Neural cell (in vitro differentiated cells): ENCODE measurements around the gene ZNF70. TPM values are rescaled to one million over a fixed set of nuclear protein-coding genes. Genes with fewer than 3 reads are reported as not detected.

ENCODE experiments used
- H2AFZ ChIP-seq: fragments of 200-600, 300-800 bp; sonication (generic), shearing (Covaris generic); 2 replicates; pipeline ENCODE4 v1.6.0; 2014; ENCODE audit warnings: low read depth, mild to moderate bottlenecking, antibody characterized with exemption, low read length, moderate library complexity
- H3F3A ChIP-seq: fragments of 200-600 bp; shearing (Covaris generic); 2 replicates; pipeline ENCODE4 v1.6.1; 2016; ENCODE audit warnings: mild to moderate bottlenecking, moderate library complexity, mixed read lengths, antibody characterized with exemption, low read length; ENCODE audit not compliant: insufficient read depth, poor library complexity, severe bottlenecking
- H3K27ac ChIP-seq: fragments of 200-600, 300-800 bp; sonication (generic), shearing (Covaris generic); 2 replicates; pipeline ENCODE4 v1.5.1; 2014; ENCODE audit warnings: mild to moderate bottlenecking, low read length, moderate library complexity
- H3K27me3 ChIP-seq: fragments of 300-800, 200-600 bp; sonication (generic), shearing (Covaris generic); 2 replicates; pipeline ENCODE4 v1.6.0; 2014; ENCODE audit warnings: mild to moderate bottlenecking, low read depth, low read length, moderate library complexity; ENCODE audit not compliant: insufficient read depth
- H3K36me3 ChIP-seq: fragments of 300-800, 200-600 bp; sonication (generic), shearing (Covaris generic); 2 replicates; pipeline ENCODE4 v1.5.1; 2014; ENCODE audit warnings: mild to moderate bottlenecking, antibody characterized with exemption, low read length, moderate library complexity; ENCODE audit not compliant: insufficient read depth
- H3K4me2 ChIP-seq: fragments of 300-800, 200-600 bp; sonication (generic), shearing (Covaris generic); 2 replicates; pipeline ENCODE4 v1.6.0; 2014; ENCODE audit warnings: mild to moderate bottlenecking, low read length
- H3K4me3 ChIP-seq: fragments of 300-800, 200-600 bp; sonication (generic), shearing (Covaris generic); 2 replicates; pipeline ENCODE4 v1.5.1; 2014; ENCODE audit warnings: mild to moderate bottlenecking, low read length, moderate library complexity
- H3K79me2 ChIP-seq: fragments of 200-600 bp; shearing (Covaris generic); replicated peaks from 2 replicates; pipeline ENCODE4 v1.6.0; 2014; ENCODE audit warnings: mild to moderate bottlenecking, low read length, moderate library complexity; ENCODE audit not compliant: insufficient read depth
- H3K9ac ChIP-seq: fragments of 300-800, 200-600 bp; sonication (generic), shearing (Covaris generic); 2 replicates; pipeline ENCODE4 v1.6.1; 2016; ENCODE audit warnings: mild to moderate bottlenecking, low read length, mixed read lengths
- H3K9me2 ChIP-seq: fragments of 200-600 bp; shearing (Covaris generic); 2 replicates; pipeline ENCODE4 v1.6.1; 2016; ENCODE audit warnings: mild to moderate bottlenecking, low read length, mixed read lengths; ENCODE audit not compliant: insufficient read depth
- H3K9me3 ChIP-seq: fragments of 200-600, 300-800 bp; sonication (generic), shearing (Covaris generic); 2 replicates; pipeline ENCODE4 v1.6.1; 2016; ENCODE audit warnings: mild to moderate bottlenecking, mixed run types, low read length, moderate library complexity, mixed read lengths
- H4K20me1 ChIP-seq: fragments of 200-600 bp; shearing (Covaris generic); 2 replicates; pipeline ENCODE4 v1.6.1; 2016; ENCODE audit warnings: mild to moderate bottlenecking, mixed run types; ENCODE audit not compliant: insufficient read depth
- CTCF ChIP-seq: fragments of 450-650 bp; IDR thresholded peaks from 2 replicates; pipeline ENCODE4 v1.5.1; 2014; ENCODE audit warnings: antibody characterized with exemption, mild to moderate bottlenecking, moderate library complexity; ENCODE audit not compliant: poor library complexity, severe bottlenecking
- EP300 ChIP-seq: fragments of 450-650 bp; conservative IDR thresholded peaks from 2 replicates; pipeline ENCODE4 v1.6.1; 2014; ENCODE audit warnings: antibody characterized with exemption, mild to moderate bottlenecking, moderate library complexity; ENCODE audit not compliant: poor library complexity, severe bottlenecking
- EZH2 ChIP-seq: fragments of 200-600, 300-800 bp; shearing (Covaris generic), sonication (generic); IDR thresholded peaks from 2 replicates; pipeline ENCODE4 v1.6.1; 2014; ENCODE audit warnings: antibody characterized with exemption, low read length, borderline replicate concordance, mild to moderate bottlenecking; ENCODE audit not compliant: insufficient read depth, poor library complexity, severe bottlenecking
- MXI1 ChIP-seq: fragments of 450-650 bp; conservative IDR thresholded peaks from 2 replicates; pipeline ENCODE4 v1.6.1; 2014; ENCODE audit warnings: antibody characterized with exemption, mild to moderate bottlenecking; ENCODE audit not compliant: poor library complexity, severe bottlenecking
- POLR2AphosphoS5 ChIP-seq: IDR thresholded peaks from 2 replicates; pipeline ENCODE4 v1.6.1; 2012
- RAD21 ChIP-seq: fragments of 450-650 bp; conservative IDR thresholded peaks from 2 replicates; pipeline ENCODE4 v1.6.1; 2014; ENCODE audit warnings: antibody characterized with exemption, mild to moderate bottlenecking, moderate library complexity
- SMC3 ChIP-seq: fragments of 450-650 bp; conservative IDR thresholded peaks from 2 replicates; pipeline ENCODE4 v1.6.1; 2014; ENCODE audit warnings: antibody characterized with exemption, mild to moderate bottlenecking, moderate library complexity; ENCODE audit not compliant: poor library complexity
- TAF1 ChIP-seq: IDR thresholded peaks from 2 replicates; pipeline ENCODE4 v1.6.1; 2012; ENCODE audit warnings: low read depth
- polyA plus RNA-seq: library from polyadenylated mRNA; depleted of rRNA; stranded (reverse); fragments of >200 nt; gene quantifications from 2 replicates; pipeline ENCODE4 v1.2.3, GENCODE V29; 2014
- TF ChIP-seq, protein P1 (sequence below): IDR thresholded peaks from 2 replicates; pipeline ENCODE4 v1.6.1; 2012; ENCODE audit warnings: borderline replicate concordance

The ZNF70 gene
- polyA plus RNA-seq, 1 donor from 2014 or later: 1.3 TPM

- TF ChIP-seq, protein P1, sequence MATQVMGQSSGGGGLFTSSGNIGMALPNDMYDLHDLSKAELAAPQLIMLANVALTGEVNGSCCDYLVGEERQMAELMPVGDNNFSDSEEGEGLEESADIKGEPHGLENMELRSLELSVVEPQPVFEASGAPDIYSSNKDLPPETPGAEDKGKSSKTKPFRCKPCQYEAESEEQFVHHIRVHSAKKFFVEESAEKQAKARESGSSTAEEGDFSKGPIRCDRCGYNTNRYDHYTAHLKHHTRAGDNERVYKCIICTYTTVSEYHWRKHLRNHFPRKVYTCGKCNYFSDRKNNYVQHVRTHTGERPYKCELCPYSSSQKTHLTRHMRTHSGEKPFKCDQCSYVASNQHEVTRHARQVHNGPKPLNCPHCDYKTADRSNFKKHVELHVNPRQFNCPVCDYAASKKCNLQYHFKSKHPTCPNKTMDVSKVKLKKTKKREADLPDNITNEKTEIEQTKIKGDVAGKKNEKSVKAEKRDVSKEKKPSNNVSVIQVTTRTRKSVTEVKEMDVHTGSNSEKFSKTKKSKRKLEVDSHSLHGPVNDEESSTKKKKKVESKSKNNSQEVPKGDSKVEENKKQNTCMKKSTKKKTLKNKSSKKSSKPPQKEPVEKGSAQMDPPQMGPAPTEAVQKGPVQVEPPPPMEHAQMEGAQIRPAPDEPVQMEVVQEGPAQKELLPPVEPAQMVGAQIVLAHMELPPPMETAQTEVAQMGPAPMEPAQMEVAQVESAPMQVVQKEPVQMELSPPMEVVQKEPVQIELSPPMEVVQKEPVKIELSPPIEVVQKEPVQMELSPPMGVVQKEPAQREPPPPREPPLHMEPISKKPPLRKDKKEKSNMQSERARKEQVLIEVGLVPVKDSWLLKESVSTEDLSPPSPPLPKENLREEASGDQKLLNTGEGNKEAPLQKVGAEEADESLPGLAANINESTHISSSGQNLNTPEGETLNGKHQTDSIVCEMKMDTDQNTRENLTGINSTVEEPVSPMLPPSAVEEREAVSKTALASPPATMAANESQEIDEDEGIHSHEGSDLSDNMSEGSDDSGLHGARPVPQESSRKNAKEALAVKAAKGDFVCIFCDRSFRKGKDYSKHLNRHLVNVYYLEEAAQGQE: peak; percentile 79
- peak; percentile 60 for TF ChIP-seq SMC3
- TF ChIP-seq RAD21: peak; percentile 52
- TF ChIP-seq TAF1: peak; percentile 62
- TF ChIP-seq EP300: peak; percentile 9
- peak; percentile 46 for TF ChIP-seq MXI1
- TF ChIP-seq EZH2: no peak
- peak; percentile 55 for TF ChIP-seq POLR2AphosphoS5
- peak; percentile 73 for TF ChIP-seq CTCF
- Histone ChIP-seq H3K4me2 (peak within 1 kb of the TSS; percentile 30), H3K9me2 (no peaks in the 10 kb centered on the region), H3K27me3 (peaks cover under 1% of the 10 kb centered on the region), H3K4me3 (peak within 1 kb of the TSS; percentile 73), H3F3A (no peaks in the 10 kb centered on the region), H3K27ac (no peak within 1 kb of the TSS), H3K9me3 (no peaks in the 10 kb centered on the region), H3K36me3 (no peaks in the 10 kb centered on the region), H3K9ac (peak within 1 kb of the TSS; percentile 73), H3K79me2 (no peaks in the 10 kb centered on the region), H2AFZ (peak within 1 kb of the TSS; percentile 87), H4K20me1 (no peaks in the 10 kb centered on the region)
Observed at GRCh38 chr22:23767673-23768548, 17.0 kb upstream of the ZNF70 start, which contains the start of gene CHCHD10. CHCHD10 (minus strand) TSS chr22:23767972; CDS start chr22:23767874, 98 bp downstream.

GRCh38 chr22:23767303-23767672, 16.4 kb upstream of the ZNF70 start:
- Histone ChIP-seq H3K27ac (no peak overlapping the region), H3K9me3 (no peaks in the 10 kb centered on the region), H3K4me3 (peak overlapping the region; percentile 73), H2AFZ (peak overlapping the region; percentile 87), H3K9ac (peak overlapping the region; percentile 73), H3K79me2 (no peaks in the 10 kb centered on the region), H4K20me1 (no peaks in the 10 kb centered on the region), H3K27me3 (no peaks in the 10 kb centered on the region), H3K4me2 (no peak overlapping the region), H3F3A (no peaks in the 10 kb centered on the region), H3K36me3 (no peaks in the 10 kb centered on the region), H3K9me2 (no peaks in the 10 kb centered on the region)
- TF ChIP-seq CTCF (no peak), EZH2 (no peak), TAF1 (no peak), SMC3 (no peak), RAD21 (no peak), EP300 (no peak)
- TF ChIP-seq, protein P1: no peak
